Esophagus squamous epithelium (tissue), 5 donors: ENCODE measurements around the gene TBC1D24. TPM values are rescaled to one million over a fixed set of nuclear protein-coding genes. Genes with fewer than 3 reads are reported as not detected.

Source experiments
- DNase-seq: peaks from one replicate; lab custom pipeline; 2025; lab: John Stamatoyannopoulos, UW
- H3K27ac ChIP-seq, 4 donors: fragments of 200-600 bp; sonication (generic); one replicate each; pipeline ENCODE4 v1.5.1; 2016 to 2019; ENCODE audit warnings: mild to moderate bottlenecking in 1 of 4
- H3K27me3 ChIP-seq, 4 donors: fragments of 200-600 bp; sonication (generic); 1 replicate in 3 of 4; 2 replicates in 1 of 4; pipeline versions ENCODE4 v1.5.1 to v1.6.0; 2017 to 2021; ENCODE audit warnings: antibody characterized with exemption in 1 of 4
- H3K36me3 ChIP-seq, 3 donors: fragments of 200-600 bp; sonication (generic); one replicate each; pipeline ENCODE4 v1.5.1; 2016 to 2019
- H3K4me1 ChIP-seq, 3 donors: fragments of 200-600 bp; sonication (generic); one replicate each; pipeline ENCODE4 v1.5.1; 2017 to 2019
- H3K4me3 ChIP-seq, 4 donors: fragments of 200-600 bp; sonication (generic); 1 replicate in 3 of 4; 2 replicates in 1 of 4; pipeline ENCODE4 v1.5.1; 2016 to 2019; ENCODE audit warnings: mild to moderate bottlenecking in 2 of 4, moderate library complexity in 1 of 4
- H3K9me3 ChIP-seq, 3 donors: fragments of 200-600 bp; sonication (generic); one replicate each; pipeline ENCODE4 v1.5.1; 2016 to 2019
- POLR2A ChIP-seq, 4 donors: fragments of 450-650 bp; IDR thresholded peaks; one replicate each; pipeline ENCODE4 v1.6.1; 2017; ENCODE audit warnings: antibody characterized with exemption in 4 of 4, mild to moderate bottlenecking in 4 of 4, moderate library complexity in 3 of 4
- WGBS, 2 donors: methylation state at CpG; one replicate each; pipeline ENCODE4 v1.1.5; 2018; 5-methylcytosine and 5-hydroxymethylcytosine counted together
- intact Hi-C: fragments of 100-400 bp; cut with DNase I; formaldehyde crosslinking; loops from one replicate; pipeline ENCODE4 v1.15.0; 2022
- total RNA-seq, 4 donors: library from RNA; depleted of rRNA; stranded (reverse); fragments of >200 nt; gene quantifications; one replicate each; pipeline ENCODE4 v1.1.0, GENCODE V29; 2016
- TF ChIP-seq, protein P1 (sequence below), 6 experiments: fragments of 450-650 bp in 4 of 6; fragments of 200-600 bp in 2 of 6; sonication (generic) in 2 of 6; IDR thresholded peaks; one replicate each; pipeline ENCODE4 v1.5.1; 2016 to 2019; ENCODE audit warnings: antibody characterized with exemption in 6 of 6, mild to moderate bottlenecking in 4 of 6, moderate library complexity in 4 of 6
- donor health status: DM: yes; HTN: yes; CAD: no.

Gene TBC1D24
- total RNA-seq, 4 donors from 2014 or later, result 3.1 to 4.6 (median 3.7) TPM

DNA sequence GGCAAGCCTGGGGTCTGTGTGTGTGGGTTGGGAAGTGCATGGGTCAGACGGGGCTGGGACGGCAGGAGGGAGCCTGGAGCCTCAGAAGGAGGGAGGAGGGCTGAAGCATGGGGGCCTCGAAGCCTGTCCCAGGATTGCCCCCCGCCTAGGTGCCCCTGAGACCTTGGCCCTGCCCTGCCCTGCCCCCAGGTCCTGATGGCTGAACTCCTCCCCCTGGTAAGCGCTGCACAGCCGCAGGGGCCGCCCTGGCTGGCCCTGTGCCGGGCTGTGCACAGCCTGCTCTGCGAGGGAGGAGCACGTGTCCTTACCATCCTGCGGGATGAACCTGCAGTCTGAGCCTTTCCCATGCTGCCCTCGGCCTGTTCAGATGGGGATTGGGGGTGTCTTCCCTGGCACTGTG is 10.6 kb upstream of the TBC1D24 start:
- no peak for DNase-seq
- Histone ChIP-seq H3K4me1 (peaks cover 20 to 40% (median 28%) of the 10 kb centered on the region in 3 donors), H3K9me3 (no peaks in the 10 kb centered on the region), H3K36me3 (no peaks in the 10 kb centered on the region), H3K4me3 (no peak overlapping the region), H3K27me3 (peaks cover 0 to 25% (median 0%) of the 10 kb centered on the region in 4 donors), H3K27ac (no peak overlapping the region)
- intact Hi-C loops, result no loop called here
- whole genome bisulfite sequencing, 2 donors, result no CpG with 5 or more reads among the region's 12 CpGs
- TF ChIP-seq, protein P1, sequence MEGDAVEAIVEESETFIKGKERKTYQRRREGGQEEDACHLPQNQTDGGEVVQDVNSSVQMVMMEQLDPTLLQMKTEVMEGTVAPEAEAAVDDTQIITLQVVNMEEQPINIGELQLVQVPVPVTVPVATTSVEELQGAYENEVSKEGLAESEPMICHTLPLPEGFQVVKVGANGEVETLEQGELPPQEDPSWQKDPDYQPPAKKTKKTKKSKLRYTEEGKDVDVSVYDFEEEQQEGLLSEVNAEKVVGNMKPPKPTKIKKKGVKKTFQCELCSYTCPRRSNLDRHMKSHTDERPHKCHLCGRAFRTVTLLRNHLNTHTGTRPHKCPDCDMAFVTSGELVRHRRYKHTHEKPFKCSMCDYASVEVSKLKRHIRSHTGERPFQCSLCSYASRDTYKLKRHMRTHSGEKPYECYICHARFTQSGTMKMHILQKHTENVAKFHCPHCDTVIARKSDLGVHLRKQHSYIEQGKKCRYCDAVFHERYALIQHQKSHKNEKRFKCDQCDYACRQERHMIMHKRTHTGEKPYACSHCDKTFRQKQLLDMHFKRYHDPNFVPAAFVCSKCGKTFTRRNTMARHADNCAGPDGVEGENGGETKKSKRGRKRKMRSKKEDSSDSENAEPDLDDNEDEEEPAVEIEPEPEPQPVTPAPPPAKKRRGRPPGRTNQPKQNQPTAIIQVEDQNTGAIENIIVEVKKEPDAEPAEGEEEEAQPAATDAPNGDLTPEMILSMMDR (IDR thresholded peaks at IDR 0.05), result no peak
- TF ChIP-seq POLR2A (IDR thresholded peaks at IDR 0.05), result no peak

DNA sequence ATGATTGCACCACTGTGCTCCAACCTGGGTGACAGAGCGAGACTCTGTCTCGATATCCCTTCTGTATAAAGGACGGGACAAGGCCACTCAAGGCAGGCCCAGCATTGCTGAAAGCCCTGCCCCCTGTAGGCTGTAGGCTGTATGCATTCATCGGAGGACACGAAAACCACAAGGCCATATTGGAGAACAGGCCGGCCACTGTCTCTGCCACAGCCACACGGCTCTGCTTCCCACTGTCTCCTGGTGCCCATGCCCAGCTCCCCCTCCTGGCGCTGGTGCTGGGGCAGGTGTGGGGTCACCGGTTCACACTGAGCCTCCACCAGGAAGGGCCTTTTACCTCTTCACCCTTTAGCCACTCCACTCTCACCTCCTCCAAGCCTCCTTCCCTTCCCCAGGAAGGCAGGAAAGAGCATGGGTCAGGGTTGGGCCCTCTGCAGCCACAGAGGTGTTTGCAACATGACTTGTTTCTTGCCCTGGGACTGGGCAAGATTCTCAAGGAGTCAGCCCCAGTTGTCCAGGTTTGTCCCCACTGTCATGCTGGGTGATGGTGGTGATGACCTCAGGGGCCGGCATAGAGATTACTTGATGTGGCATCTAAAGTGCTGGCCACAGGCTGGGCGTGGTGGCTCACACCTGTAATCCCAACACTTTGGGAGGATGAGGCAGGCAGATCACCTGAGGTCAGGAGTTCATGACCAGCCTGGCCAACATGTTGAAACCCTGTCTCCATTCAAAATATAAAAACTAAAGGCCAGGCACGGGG is 9.1 kb upstream of the TBC1D24 start:
- Histone ChIP-seq H3K36me3 (no peaks in the 10 kb centered on the region), H3K27ac (no peak overlapping the region), H3K4me1 (peaks cover 14 to 40% (median 23%) of the 10 kb centered on the region in 3 donors), H3K4me3 (no peak overlapping the region), H3K27me3 (peaks cover 0 to 40% (median 5%) of the 10 kb centered on the region in 4 donors), H3K9me3 (no peaks in the 10 kb centered on the region)
- DNase-seq, result no peak
- TF ChIP-seq, protein P1 (IDR thresholded peaks at IDR 0.05), result no peak
- TF ChIP-seq POLR2A (IDR thresholded peaks at IDR 0.05), result no peak
- WGBS, 2 donors, result 90 to 93% methylated on average over 3 to 9 of the region's 12 CpGs
- intact Hi-C loops, result no loop called here

DNA sequence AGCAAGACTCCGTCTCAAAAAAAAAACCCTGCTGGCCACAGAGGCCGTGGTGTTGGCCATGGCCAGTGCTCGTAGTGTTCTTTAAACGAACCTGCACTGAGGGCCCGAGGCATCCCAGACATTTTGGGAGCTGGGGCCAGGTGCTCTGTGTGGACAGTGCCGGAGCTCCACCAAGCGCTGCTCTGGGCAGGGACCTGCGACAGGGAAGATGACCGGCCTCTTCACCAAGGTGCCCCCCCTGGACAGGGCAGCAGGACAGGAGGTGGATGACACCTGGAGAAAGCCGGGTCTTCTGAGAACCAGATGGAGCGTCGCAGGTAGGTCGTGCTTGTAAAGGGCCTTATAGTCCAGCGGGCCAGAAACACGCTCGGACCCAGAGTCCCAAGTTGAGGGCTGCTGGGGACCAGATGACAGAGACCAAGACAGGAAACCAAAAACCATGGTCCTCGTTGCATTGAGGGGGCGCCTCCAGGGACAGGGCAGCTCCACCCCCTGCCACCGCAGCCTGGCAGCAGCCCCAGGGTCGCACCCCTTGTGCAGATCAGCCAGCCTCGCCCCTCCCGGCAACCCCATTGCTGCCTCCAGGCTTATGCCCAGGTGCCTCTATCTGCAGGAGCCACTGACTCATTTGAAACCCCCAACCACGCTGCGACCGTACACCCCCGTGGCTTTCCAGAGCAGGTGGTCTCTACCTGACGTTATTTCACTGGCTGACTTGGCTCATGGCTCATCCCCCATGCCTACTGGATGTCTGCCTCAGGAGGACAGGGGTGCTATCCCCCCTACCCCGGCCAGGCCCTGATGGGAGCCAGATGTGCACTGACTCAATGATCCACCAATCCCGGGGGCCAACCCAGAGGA is 8.0 kb upstream of the TBC1D24 start:
- peak overlapping the region in 1 of 4 donors; percentile 54 for H3K27ac ChIP-seq
- H3K4me3 ChIP-seq, result peak overlapping the region in 2 of 4 donors; percentile 61 to 73
- DNase-seq, result no peak
- H3K4me1 ChIP-seq, result peaks cover 19 to 49% (median 33%) of the 10 kb centered on the region in 3 donors
- H3K9me3 ChIP-seq, result no peaks in the 10 kb centered on the region
- H3K27me3 ChIP-seq, result peaks cover under 1 to 51% (median 11%) of the 10 kb centered on the region in 4 donors
- 71 to 77% methylated on average over 14 to 23 of the region's 29 CpGs for WGBS, 2 donors
- intact Hi-C loops, result no loop called here
- H3K36me3 ChIP-seq, result no peaks in the 10 kb centered on the region
- TF ChIP-seq, protein P1 (IDR thresholded peaks at IDR 0.05), result no peak
- no peak for TF ChIP-seq POLR2A (IDR thresholded peaks at IDR 0.05)

DNA sequence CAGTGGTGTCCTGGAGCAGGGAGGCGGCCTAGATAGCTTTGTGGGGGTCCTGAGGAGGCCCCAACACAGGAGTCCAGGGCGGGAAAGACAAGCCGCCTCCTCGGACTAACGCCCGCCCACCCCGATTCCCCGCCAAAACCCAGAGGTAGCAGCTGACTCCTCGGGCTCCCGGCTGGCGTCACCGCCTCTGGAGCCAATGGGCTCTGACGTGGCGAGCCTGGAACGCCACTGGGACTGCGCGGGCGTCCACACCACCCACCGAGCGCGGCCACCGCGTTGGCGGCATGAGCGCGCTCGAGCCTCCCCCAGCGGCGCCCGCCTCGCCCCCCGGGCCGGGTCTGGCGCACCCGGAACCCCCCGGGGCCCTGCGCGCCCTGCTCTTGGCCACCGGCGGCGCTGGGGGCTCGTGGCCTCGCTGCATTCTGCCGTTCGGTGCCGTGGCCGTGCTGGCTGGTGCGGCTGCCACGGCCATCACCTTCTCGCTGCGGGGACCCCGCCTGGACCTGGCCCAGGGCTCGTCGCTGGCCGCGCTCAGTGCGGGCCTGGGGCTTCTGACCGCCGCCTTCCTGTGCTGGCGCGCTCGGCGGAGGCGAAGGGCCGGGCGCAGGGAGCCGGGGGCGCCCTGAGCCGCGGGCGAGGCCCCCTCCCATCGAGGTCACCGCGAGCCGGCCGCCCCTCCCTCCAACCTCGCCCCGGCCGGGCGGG is 7.2 kb upstream of the TBC1D24 start:
- Histone ChIP-seq H3K4me3 (peak overlapping the region; percentile 27 to 73 (median 52)), H3K9me3 (no peaks in the 10 kb centered on the region), H3K27me3 (peaks cover 4 to 59% (median 17%) of the 10 kb centered on the region in 4 donors), H3K27ac (peak overlapping the region in 3 of 4 donors; percentile 26 to 56 (median 54)), H3K36me3 (no peaks in the 10 kb centered on the region), H3K4me1 (peaks cover 22 to 57% (median 39%) of the 10 kb centered on the region in 3 donors)
- DNase-seq, result no peak
- intact Hi-C loops, result no loop called here
- peak in 1 of 4 donors; percentile 56 for TF ChIP-seq POLR2A (IDR thresholded peaks at IDR 0.05)
- TF ChIP-seq, protein P1 (IDR thresholded peaks at IDR 0.05), result peak in 1 of 6 experiments; percentile 22
- WGBS, 2 donors, result 0 to 1% methylated on average over 6 to 33 of the region's 80 CpGs
